HUDEP-2 (cell line): ENCODE measurements around the gene FARS2.

ENCODE experiments used
- DNase-seq, 76 experiments: peaks; one replicate each; lab custom pipeline; 2025; ENCODE audit not compliant: unreplicated experiment in 76 of 76; lab: John Stamatoyannopoulos, UW

The FARS2 gene

GRCh38 chr6:5605937-5606336 lies 344.6 kb downstream of the FARS2 start:
- no peak for DNase-seq

- DNase-seq = no peak
These were observed 345.2 kb downstream of the FARS2 start for GRCh38 chr6:5606546-5606945.

DNA sequence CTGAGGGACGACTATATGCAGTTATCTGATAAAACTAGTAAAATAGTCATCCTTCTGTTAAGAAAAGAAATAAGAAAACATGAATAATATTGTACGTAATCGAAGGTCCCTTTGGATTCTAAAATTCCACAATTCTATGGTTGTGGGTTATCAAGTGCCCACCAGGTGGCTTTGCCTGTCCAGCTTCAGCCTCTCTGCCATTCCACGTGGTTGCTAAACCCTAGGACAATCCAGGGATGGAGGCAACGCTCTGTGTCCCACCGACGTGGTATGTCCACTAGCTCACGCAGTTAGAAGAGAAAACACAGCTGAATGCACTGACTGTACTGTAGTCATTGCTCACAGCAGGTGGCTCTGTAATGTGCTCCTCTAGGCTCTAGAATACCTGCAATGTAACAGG lies 349.3 kb downstream of the FARS2 start:
- DNase-seq = no peak

- DNase-seq = no peak
These were observed 355.9 kb downstream of the FARS2 start for GRCh38 chr6:5617179-5617578.

- no peak for DNase-seq
These were observed 357.9 kb downstream of the FARS2 start for GRCh38 chr6:5619249-5619648.

DNA sequence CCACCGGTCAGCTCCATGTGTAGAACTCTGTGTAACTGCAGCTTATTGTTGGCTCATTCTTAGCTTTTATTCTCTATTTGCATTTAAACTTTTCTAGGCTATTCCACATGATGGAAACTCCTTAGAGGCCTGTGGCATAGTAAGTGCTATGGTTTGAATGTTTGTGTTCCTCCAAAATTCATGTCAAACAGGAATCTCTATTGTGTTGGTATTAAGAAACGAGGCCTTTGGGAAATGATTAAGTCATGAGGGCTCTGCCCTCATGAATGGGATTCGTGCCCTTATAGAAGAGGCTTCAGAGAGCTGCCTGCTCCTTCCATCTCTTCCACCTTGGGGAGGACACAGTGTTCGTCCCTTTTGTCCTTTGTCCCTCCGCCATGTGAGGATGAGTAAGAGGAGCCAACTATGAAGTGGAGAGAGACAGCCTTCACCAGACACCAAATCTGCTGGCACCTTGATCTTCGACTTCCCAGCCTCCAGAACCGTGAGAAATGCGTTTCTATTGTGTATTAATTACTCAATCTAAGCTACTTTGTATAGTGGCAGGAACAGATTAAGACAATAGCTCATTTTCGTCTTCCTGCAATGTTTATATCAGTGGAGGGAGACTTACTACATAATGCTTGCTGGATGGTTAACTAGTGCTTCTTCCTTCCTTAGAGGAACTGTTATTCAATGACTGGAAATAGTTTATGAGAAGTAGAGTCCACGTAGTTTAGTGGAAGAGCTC lies 361.1 kb downstream of the FARS2 start:
- DNase-seq = no peak

DNA sequence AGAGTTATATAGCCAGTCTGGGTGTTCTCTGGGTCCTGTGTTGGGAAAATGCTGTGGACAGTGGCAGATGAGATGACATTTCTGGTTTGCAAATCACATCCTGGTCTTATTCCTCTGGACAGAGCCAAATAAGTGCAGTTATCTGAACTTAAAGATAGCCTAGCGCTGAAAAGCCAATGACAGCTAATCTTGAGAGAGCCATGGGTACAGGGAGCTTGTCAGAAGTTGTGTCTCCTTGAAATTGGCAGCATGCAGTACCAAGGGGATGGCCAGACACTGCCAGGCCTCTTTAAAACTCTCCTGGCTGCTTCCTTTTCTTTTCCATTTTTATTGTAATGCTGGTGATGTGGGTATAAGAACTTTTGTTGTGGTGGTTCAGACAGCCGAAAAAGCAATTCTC lies 362.5 kb downstream of the FARS2 start:
- DNase-seq = no peak

- DNase-seq = no peak
These were observed 362.9 kb downstream of the FARS2 start for GRCh38 chr6:5624256-5624655.

DNA sequence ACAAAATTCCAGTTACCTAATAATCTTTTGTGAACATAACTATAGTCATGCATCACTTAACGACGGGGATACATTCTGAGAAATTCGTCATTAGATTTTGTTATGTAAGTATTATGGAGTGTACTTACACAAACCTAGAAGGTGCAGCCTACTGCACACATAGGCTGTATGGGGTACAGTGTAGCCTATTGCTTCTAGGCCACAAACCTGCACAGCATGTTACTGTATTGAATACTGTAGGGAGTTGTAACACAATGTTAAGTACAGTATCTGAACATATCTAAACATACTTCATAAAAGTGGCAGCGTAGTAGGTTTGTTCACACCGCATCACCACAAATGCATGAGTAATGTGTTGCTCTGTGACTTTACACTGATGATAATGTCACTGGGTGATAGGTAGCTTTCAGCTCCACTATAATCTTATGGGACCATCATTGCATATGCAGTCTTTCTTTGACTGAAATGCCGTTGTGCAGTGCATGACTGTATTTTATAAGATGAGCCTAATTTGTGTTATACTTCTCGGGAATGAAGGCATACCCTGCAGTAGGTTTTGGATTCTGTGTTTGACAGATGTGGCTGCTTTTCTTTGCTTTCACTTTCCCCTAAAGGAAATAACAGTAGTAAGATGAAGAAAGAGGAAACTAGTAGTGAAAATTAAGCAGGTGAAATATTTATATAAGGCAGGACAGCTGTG lies 365.6 kb downstream of the FARS2 start:
- no peak for DNase-seq

- DNase-seq = no peak
These were observed 369.3 kb downstream of the FARS2 start for GRCh38 chr6:5630636-5631035.

GRCh38 chr6:5632348-5632935 lies 371.1 kb downstream of the FARS2 start:
- no peak for DNase-seq

DNA sequence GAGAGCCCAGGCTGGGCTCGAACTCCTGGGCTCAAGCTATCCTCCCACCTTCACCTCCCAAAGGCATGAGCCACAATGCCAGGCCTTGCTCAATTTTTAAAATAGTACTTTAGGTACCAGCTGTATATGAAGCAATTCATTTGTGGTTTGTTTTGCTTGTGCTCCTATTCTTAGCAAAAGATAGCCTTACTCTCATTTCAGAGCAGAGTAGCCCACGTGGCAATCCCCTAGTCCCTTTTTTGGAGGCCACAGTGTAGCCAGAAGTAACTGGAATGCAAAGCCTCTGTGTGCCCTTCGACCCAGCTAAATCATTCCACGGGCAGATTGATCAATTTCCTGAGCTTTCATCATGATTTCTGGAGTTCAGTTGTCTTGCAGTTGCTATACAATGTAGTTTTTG lies 373.2 kb downstream of the FARS2 start:
- DNase-seq = no peak

DNA sequence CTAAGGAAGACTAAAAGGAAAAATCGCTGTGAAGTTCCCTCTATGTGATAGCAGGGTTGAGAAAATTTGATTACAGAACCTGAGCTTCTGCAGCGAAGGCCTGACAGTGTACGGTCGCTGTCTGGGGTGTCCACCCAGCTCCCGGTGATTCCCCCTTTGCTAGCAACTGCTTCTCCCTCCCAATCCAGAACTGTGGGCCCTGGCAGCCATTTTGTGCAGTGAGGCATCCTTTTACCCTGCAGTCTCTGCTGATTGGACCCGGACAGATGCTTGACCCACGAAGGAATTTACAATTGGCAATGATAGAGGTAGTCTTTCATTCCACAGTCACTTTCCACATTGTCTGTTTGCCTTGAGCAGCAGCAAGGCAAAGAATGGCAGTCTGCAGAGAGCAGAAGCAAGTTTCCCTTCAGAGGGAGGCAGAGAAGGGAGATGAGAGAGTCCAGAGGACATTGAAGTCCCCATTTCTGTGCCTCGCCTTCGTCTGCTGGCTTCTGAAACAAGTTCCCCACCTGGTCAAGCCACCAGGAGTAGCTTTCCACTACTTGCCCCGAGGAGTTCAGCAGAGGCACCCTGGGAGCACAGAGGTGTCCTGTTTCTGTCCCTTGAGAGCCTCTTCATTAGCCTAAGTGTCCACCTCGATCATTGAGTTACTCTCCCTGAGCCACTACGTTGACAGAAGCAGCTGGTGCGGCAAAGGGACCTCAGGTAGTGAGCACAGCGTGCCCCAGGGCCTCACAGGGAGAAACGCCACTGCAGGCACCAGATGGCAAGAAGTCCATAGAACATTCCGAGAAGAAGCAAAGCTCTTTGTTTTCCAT lies 375.1 kb downstream of the FARS2 start:
- DNase-seq = no peak

DNA sequence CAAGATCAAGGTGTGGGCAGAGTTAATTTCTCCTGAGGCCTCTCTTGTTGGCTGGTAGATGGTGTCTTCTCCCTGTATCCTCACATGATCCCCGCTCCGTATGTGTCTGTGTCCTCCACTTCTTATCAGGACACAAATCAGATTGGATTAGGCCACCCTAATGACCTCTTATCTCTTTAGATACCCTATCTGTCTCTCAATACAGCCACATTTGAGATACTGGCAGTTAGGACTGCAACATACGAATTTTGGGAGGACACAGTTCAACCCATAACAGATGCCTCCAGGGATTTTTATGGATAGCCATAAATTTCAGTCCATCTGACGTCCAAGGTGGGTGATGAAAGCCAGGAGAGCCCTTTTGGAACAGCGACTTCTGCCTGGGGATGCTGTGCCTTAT lies 376.4 kb downstream of the FARS2 start:
- DNase-seq = no peak

DNA sequence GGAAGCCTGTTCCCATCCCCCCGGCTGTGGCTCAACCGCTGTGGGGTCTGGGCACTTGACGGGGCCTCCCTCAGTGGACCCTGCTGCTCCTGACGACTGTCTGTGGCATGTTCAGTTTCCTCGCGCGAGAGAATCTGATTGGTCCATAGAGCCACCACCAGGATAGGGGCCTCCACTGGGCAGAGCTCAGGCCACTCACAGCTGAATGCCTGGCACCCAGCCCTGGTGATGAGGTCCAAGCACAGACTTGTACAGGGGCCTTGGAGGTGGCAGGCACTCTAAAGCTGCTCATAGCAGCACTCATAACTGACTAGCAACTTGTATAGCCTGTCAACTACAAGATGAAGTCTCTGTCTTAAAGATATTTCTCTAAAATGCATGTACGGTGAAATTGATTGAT lies 377.4 kb downstream of the FARS2 start:
- DNase-seq = no peak

DNA sequence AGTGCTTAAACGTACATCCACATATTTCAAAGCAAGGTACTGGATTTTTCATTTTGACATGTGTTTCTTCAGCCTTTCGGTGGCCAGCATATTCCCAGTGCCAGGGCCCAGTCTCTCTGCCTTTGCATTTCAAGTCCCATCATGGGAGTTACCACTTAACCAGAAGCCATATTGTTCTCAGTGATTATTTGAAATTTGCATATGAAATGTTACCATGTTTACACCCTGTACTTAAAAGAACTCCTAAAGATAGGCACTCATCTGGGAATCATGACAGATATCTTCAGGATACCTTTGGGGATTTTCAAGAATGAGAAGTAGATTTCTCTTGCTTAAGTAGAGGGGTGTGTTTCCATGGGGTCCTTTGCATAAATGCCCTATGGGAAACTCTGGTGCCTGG lies 377.9 kb downstream of the FARS2 start:
- DNase-seq = no peak

GRCh38 chr6:5640614-5641013 lies 379.3 kb downstream of the FARS2 start:
- DNase-seq = no peak

DNA sequence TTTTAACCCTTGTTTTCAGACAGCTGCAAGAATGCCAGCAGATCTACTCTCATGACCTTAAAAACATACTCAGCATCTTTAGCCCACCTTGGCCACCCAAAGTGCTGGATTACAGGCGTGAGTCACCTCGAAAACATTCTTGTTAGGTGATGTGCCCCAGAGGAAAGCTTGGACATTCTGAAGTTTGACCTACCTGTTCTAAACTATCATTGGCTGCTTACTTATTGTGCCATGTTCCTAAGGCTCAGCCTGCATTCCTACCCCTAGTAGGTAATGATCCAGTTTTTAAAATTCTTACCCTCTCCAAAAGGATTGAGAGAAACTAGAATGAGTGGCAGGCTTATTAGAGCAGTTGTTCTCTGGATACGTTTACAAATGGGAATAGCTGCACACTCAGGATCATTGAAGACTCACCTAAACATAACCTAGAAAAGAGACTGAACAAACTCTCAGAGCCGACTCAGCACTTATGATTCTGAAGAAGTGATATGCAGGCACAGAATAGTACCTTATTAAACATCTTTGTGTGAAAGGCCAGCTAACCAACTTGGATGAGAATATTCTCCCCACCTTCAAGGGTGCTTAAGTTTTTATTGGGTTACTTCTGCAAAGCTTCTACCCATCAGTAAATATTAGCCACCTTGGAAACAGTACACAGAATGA lies 383.3 kb downstream of the FARS2 start:
- DNase-seq = no peak

DNA sequence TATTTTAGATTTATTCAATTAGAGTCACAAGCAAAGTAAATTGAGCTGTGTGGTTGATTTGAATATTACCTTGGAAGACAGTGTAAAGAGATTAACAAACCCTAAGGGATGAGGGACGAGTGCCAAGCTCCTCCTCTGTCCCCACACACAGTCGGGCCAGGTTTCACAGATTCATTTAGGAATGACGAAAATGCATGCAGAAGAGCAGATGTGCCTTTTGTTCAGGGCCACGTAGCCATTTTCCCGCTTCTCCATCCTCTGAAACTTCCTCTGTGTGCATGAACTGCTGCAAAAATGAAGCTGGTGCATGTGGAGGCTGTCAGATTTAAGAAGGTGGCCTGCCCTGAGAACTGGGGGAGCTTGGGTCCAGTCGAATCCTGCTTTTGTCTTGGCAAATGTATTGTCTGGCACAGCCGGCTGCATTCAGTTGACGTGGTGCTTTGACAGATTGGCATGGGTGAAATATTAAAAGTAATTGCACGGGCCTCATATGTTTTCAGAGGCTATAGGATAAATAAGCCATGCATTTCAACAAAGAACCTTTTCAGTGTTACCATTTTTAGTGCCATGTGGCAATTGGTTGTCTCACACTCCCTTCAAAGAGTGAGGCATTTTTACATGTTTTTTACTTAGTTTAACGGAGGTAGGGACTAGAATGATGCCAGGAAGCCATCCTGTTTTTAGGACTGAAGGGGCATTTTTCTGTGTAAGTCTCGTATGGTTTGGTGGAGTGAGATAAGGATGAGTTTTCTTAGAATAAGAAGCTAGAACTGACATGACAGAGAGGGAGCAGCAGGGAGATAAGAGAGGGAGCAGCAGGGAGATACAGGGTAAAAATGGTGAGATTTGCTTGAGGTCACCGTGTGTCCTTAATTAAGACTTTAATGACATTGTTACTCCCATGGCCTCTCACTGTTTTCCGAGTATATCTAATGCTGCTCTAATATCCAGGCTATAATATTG lies 384.3 kb downstream of the FARS2 start:
- DNase-seq = peak in 22 of 76 experiments; percentile 3 to 44 (median 18)
